Liver (tissue), 9 donors: ENCODE data around the gene UMODL1. TPM values are rescaled to one million over a fixed set of nuclear protein-coding genes. Genes with fewer than 3 reads are reported as not detected.

Experiments used
- DNase-seq: peaks from one replicate; pipeline ENCODE4 v3.0.0-alpha.2; 2017; ENCODE audit warnings: low spot score
- H3K27ac ChIP-seq, 2 donors: one replicate each; pipeline ENCODE4 v1.7.0; 2013; ENCODE audit warnings: inconsistent platforms in 2 of 2, low read length in 2 of 2, control low read depth in 1 of 2, low read depth in 1 of 2, mild to moderate bottlenecking in 1 of 2
- H3K27me3 ChIP-seq, 4 donors: one replicate each; pipeline versions ENCODE4 v1.6.1 to v1.7.0; 2013; ENCODE audit warnings: low read length in 3 of 4, inconsistent platforms in 1 of 4, mild to moderate bottlenecking in 1 of 4, moderate library complexity in 1 of 4; ENCODE audit not compliant: control insufficient read depth in 4 of 4, insufficient read depth in 4 of 4
- H3K36me3 ChIP-seq, 4 donors: one replicate each; pipeline versions ENCODE4 v1.6.1 to v1.7.0; 2013; ENCODE audit warnings: low read length in 3 of 4, mild to moderate bottlenecking in 3 of 4, low read depth in 1 of 4, moderate library complexity in 1 of 4; ENCODE audit not compliant: control insufficient read depth in 4 of 4, insufficient read depth in 3 of 4
- H3K4me1 ChIP-seq, 4 donors: one replicate each; pipeline versions ENCODE4 v1.6.1 to v1.7.0; 2013; ENCODE audit warnings: low read length in 3 of 4, mild to moderate bottlenecking in 3 of 4, moderate library complexity in 1 of 4; ENCODE audit not compliant: control insufficient read depth in 4 of 4, insufficient read depth in 4 of 4
- H3K4me3 ChIP-seq, 3 donors: one replicate each; pipeline versions ENCODE4 v1.6.1 to v1.7.0; 2013; ENCODE audit warnings: low read length in 3 of 3, control low read depth in 1 of 3, low read depth in 1 of 3, mild to moderate bottlenecking in 1 of 3
- H3K9ac ChIP-seq, 2 donors: one replicate each; pipeline ENCODE4 v1.7.0; 2013; ENCODE audit warnings: low read length in 2 of 2, mild to moderate bottlenecking in 2 of 2, moderate library complexity in 2 of 2, control low read depth in 1 of 2, low read depth in 1 of 2
- H3K9me3 ChIP-seq, 4 donors: one replicate each; pipeline versions ENCODE4 v1.6.1 to v1.7.0; 2013; ENCODE audit warnings: low read length in 3 of 4; ENCODE audit not compliant: control insufficient read depth in 4 of 4
- ATF3 ChIP-seq: IDR thresholded peaks from 2 replicates; pipeline ENCODE4 v1.6.1; 2016; ENCODE audit warnings: antibody characterized with exemption
- EGR1 ChIP-seq, 2 donors: IDR thresholded peaks; 2 replicates each; pipeline ENCODE4 v1.6.1; 2016 to 2018; ENCODE audit warnings: antibody characterized with exemption in 2 of 2, low read depth in 2 of 2
- FOXA1 ChIP-seq: IDR thresholded peaks from 2 replicates; pipeline ENCODE4 v1.6.1; 2016; ENCODE audit warnings: antibody characterized with exemption
- FOXA2 ChIP-seq: IDR thresholded peaks from 2 replicates; pipeline ENCODE4 v1.6.1; 2016; ENCODE audit warnings: antibody characterized with exemption
- GABPA ChIP-seq, 2 donors: IDR thresholded peaks in 1 of 2; conservative IDR thresholded peaks in 1 of 2; 2 replicates each; pipeline ENCODE4 v1.6.1; 2016; ENCODE audit warnings: antibody characterized with exemption in 2 of 2, mild to moderate bottlenecking in 1 of 2, moderate library complexity in 1 of 2
- HNF4A ChIP-seq, 2 donors: conservative IDR thresholded peaks; 2 replicates each; pipeline ENCODE4 v1.6.1; 2016; ENCODE audit warnings: antibody characterized with exemption in 2 of 2, mild to moderate bottlenecking in 2 of 2
- HNF4G ChIP-seq: IDR thresholded peaks from 2 replicates; pipeline ENCODE4 v1.6.1; 2016; ENCODE audit warnings: antibody characterized with exemption
- JUND ChIP-seq, 2 donors: IDR thresholded peaks; 2 replicates each; pipeline ENCODE4 v1.6.1; 2016; ENCODE audit warnings: antibody characterized with exemption in 2 of 2
- NR2F2 ChIP-seq: IDR thresholded peaks from 2 replicates; pipeline ENCODE4 v1.6.1; 2016; ENCODE audit warnings: antibody characterized with exemption
- RAD21 ChIP-seq, 2 donors: IDR thresholded peaks; 2 replicates each; pipeline ENCODE4 v1.6.1; 2016; ENCODE audit warnings: antibody characterized with exemption in 2 of 2, mild to moderate bottlenecking in 2 of 2
- REST ChIP-seq: IDR thresholded peaks from 2 replicates; pipeline ENCODE4 v1.6.1; 2016; ENCODE audit warnings: antibody characterized with exemption, mild to moderate bottlenecking
- RXRA ChIP-seq, 2 donors: IDR thresholded peaks; 2 replicates each; pipeline ENCODE4 v1.6.1; 2017 to 2018; ENCODE audit warnings: antibody characterized with exemption in 2 of 2, mild to moderate bottlenecking in 1 of 2
- SP1 ChIP-seq: IDR thresholded peaks from 2 replicates; pipeline ENCODE4 v1.6.1; 2018; ENCODE audit warnings: antibody characterized with exemption, mild to moderate bottlenecking
- TAF1 ChIP-seq: conservative IDR thresholded peaks from 2 replicates; pipeline ENCODE4 v1.6.1; 2016; ENCODE audit warnings: antibody characterized with exemption, mild to moderate bottlenecking
- YY1 ChIP-seq: IDR thresholded peaks from 2 replicates; pipeline ENCODE4 v1.6.1; 2016; ENCODE audit warnings: antibody characterized with exemption, mild to moderate bottlenecking
- WGBS: extraction: QIAGEN DNeasy Blood & Tissue Kit; methylation state at CpG from one replicate; pipeline ENCODE4 v1.1.7; 2013; 5-methylcytosine and 5-hydroxymethylcytosine counted together
- polyA plus RNA-seq, 2 donors: library from polyadenylated mRNA; stranded (reverse) in 1 of 2; unstranded in 1 of 2; fragments of 200-250 nt in 1 of 2; fragments of >200 nt in 1 of 2; fragmentation: Nextera tagmentation in 1 of 2; extraction: Ambion mirVana in 1 of 2; gene quantifications; one replicate each; pipeline versions ENCODE4 v1.2.1 to v1.2.3, GENCODE V29; 2013 to 2015
- total RNA-seq, 2 donors: library from RNA; depleted of rRNA; stranded (reverse); fragments of >200 nt; gene quantifications; one replicate each; pipeline ENCODE4 v1.2.3, GENCODE V29; 2014
- TF ChIP-seq, protein P1 (sequence below): IDR thresholded peaks from 2 replicates; pipeline ENCODE4 v1.6.1; 2016; ENCODE audit warnings: antibody characterized with exemption
- TF ChIP-seq, protein P2 (sequence below): fragments of 150-350 bp; IDR thresholded peaks from 2 replicates; pipeline ENCODE4 v1.5.1; 2017; ENCODE audit warnings: improper control_type of control experiment, low read depth, low read length; ENCODE audit not compliant: missing input control
- TF ChIP-seq, protein P3 (sequence below): IDR thresholded peaks from 2 replicates; pipeline ENCODE4 v1.6.1; 2016; ENCODE audit warnings: antibody characterized with exemption
- donor health status: healthy.
- donor health status: healthy.
- donor health status: healthy.
- donor health status: healthy.
- donor health status: healthy.

The UMODL1 gene
- total and polyA plus RNA-seq, 4 donors = 0.08 to 0.14 (median 0.08) TPM; not detected in 1

- H3K9ac ChIP-seq = no peak overlapping the region
- no peaks in the 10 kb centered on the region for H3K36me3 ChIP-seq
- TF ChIP-seq, protein P1, sequence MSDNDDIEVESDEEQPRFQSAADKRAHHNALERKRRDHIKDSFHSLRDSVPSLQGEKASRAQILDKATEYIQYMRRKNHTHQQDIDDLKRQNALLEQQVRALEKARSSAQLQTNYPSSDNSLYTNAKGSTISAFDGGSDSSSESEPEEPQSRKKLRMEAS = no peak
- TF ChIP-seq YY1 (no peak), RAD21 (IDR thresholded peaks at IDR 0.05) (no peak), GABPA (IDR thresholded peaks at IDR 0.05 in 1 of 2, conservative IDR thresholded peaks at IDR 0.05 in 1 of 2) (no peak), TAF1 (no peak), HNF4G (no peak), NR2F2 (no peak), HNF4A (conservative IDR thresholded peaks at IDR 0.05) (no peak), REST (no peak), JUND (IDR thresholded peaks at IDR 0.05) (no peak), RXRA (IDR thresholded peaks at IDR 0.05) (no peak), EGR1 (IDR thresholded peaks at IDR 0.05; ENCODE audit: low read depth in 2 of 2) (no peak)
- TF ChIP-seq, protein P2, sequence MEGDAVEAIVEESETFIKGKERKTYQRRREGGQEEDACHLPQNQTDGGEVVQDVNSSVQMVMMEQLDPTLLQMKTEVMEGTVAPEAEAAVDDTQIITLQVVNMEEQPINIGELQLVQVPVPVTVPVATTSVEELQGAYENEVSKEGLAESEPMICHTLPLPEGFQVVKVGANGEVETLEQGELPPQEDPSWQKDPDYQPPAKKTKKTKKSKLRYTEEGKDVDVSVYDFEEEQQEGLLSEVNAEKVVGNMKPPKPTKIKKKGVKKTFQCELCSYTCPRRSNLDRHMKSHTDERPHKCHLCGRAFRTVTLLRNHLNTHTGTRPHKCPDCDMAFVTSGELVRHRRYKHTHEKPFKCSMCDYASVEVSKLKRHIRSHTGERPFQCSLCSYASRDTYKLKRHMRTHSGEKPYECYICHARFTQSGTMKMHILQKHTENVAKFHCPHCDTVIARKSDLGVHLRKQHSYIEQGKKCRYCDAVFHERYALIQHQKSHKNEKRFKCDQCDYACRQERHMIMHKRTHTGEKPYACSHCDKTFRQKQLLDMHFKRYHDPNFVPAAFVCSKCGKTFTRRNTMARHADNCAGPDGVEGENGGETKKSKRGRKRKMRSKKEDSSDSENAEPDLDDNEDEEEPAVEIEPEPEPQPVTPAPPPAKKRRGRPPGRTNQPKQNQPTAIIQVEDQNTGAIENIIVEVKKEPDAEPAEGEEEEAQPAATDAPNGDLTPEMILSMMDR = no peak
- TF ChIP-seq, protein P3, sequence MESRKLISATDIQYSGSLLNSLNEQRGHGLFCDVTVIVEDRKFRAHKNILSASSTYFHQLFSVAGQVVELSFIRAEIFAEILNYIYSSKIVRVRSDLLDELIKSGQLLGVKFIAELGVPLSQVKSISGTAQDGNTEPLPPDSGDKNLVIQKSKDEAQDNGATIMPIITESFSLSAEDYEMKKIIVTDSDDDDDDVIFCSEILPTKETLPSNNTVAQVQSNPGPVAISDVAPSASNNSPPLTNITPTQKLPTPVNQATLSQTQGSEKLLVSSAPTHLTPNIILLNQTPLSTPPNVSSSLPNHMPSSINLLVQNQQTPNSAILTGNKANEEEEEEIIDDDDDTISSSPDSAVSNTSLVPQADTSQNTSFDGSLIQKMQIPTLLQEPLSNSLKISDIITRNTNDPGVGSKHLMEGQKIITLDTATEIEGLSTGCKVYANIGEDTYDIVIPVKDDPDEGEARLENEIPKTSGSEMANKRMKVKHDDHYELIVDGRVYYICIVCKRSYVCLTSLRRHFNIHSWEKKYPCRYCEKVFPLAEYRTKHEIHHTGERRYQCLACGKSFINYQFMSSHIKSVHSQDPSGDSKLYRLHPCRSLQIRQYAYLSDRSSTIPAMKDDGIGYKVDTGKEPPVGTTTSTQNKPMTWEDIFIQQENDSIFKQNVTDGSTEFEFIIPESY = no peak
- no peak for DNase-seq
- H3K27ac ChIP-seq = no peak overlapping the region
- peaks cover 0 to 4% (median 0%) of the 10 kb centered on the region in 4 donors for H3K27me3 ChIP-seq
- H3K4me1 ChIP-seq = no peaks in the 10 kb centered on the region
- 91% methylated on average over 11 of the region's 11 CpGs for WGBS
- H3K9me3 ChIP-seq = no peaks in the 10 kb centered on the region
- H3K4me3 ChIP-seq = no peak overlapping the region
Measured at GRCh38 chr21:42157606-42158310, 86.6 kb downstream of the UMODL1 start.

- Histone ChIP-seq H3K27me3 (peaks cover 0 to 4% (median 0%) of the 10 kb centered on the region in 4 donors), H3K36me3 (no peaks in the 10 kb centered on the region), H3K27ac (no peak overlapping the region), H3K4me3 (no peak overlapping the region), H3K9me3 (no peaks in the 10 kb centered on the region), H3K9ac (no peak overlapping the region), H3K4me1 (no peaks in the 10 kb centered on the region)
- TF ChIP-seq YY1 (no peak), FOXA1 (no peak), SP1 (no peak), FOXA2 (no peak), GABPA (IDR thresholded peaks at IDR 0.05 in 1 of 2, conservative IDR thresholded peaks at IDR 0.05 in 1 of 2) (no peak), HNF4G (no peak), ATF3 (no peak), EGR1 (IDR thresholded peaks at IDR 0.05; ENCODE audit: low read depth in 2 of 2) (no peak), HNF4A (conservative IDR thresholded peaks at IDR 0.05) (no peak)
- TF ChIP-seq, protein P2 = no peak
- TF ChIP-seq, protein P1 = no peak
- DNase-seq = no peak
- WGBS = 74% methylated on average over 8 of the region's 8 CpGs
Measured at GRCh38 chr21:42158846-42159245, 87.7 kb downstream of the UMODL1 start.
